Testis (tissue), 3 donors: ENCODE data around the gene MRO. TPM values are rescaled to one million over a fixed set of nuclear protein-coding genes. Genes with fewer than 3 reads are reported as not detected.

Experiments
- DNase-seq: peaks from one replicate; pipeline ENCODE4 v3.0.0-alpha.2; 2019
- H3K27ac ChIP-seq, 2 donors: fragments of 200-600 bp; sonication (generic); one replicate each; pipeline ENCODE4 v1.5.1; 2019
- H3K27me3 ChIP-seq: fragments of 200-600 bp; sonication (generic); one replicate; pipeline ENCODE4 v1.5.1; 2019
- H3K36me3 ChIP-seq: fragments of 200-600 bp; sonication (generic); one replicate; pipeline ENCODE4 v1.5.1; 2017; ENCODE audit warnings: low read depth; ENCODE audit errors: missing control alignments
- H3K4me1 ChIP-seq: fragments of 200-600 bp; sonication (generic); one replicate; pipeline ENCODE4 v1.5.1; 2019
- H3K4me3 ChIP-seq, 2 donors: fragments of 200-600 bp; sonication (generic); one replicate each; pipeline ENCODE4 v1.5.1; 2017 to 2019
- H3K9me3 ChIP-seq: fragments of 200-600 bp; sonication (generic); one replicate; pipeline ENCODE4 v1.5.1; 2017
- POLR2A ChIP-seq: fragments of 450-650 bp; IDR thresholded peaks from one replicate; pipeline ENCODE4 v1.6.1; 2017; ENCODE audit warnings: antibody characterized with exemption, mild to moderate bottlenecking, moderate library complexity
- WGBS, 2 donors: methylation state at CpG; one replicate each; pipeline ENCODE4 v1.1.5; 2018; 5-methylcytosine and 5-hydroxymethylcytosine counted together
- intact Hi-C: fragments of 100-400 bp; cut with DNase I; formaldehyde crosslinking; loops from one replicate; pipeline ENCODE4 v1.15.1; 2023; ENCODE audit warnings: low total_unique reads
- polyA plus RNA-seq: library from polyadenylated mRNA; stranded (reverse); fragments of 350-450 nt; fragmentation: Illumina TruSeq; extraction: RNeasy Lipid Tissue Mini Kit (QIAGEN cat#74804); gene quantifications from one replicate; pipeline ENCODE4 v1.2.3, GENCODE V29; 2014; ENCODE audit warnings: low read depth, low replicate concordance; ENCODE audit not compliant: insufficient read depth
- total RNA-seq, 2 donors: library from RNA; depleted of rRNA; stranded (reverse); fragments of >200 nt; gene quantifications; one replicate each; pipeline ENCODE4 v1.2.3, GENCODE V29; 2016
- TF ChIP-seq, protein P1 (sequence below), 3 experiments: fragments of 450-650 bp in 2 of 3; fragments of 200-600 bp in 1 of 3; sonication (generic) in 1 of 3; IDR thresholded peaks; one replicate each; pipeline ENCODE4 v1.5.1; 2016 to 2019; ENCODE audit warnings: antibody characterized with exemption in 3 of 3, mild to moderate bottlenecking in 2 of 3, moderate library complexity in 1 of 3

MRO gene
- total and polyA plus RNA-seq, 3 donors from 2014 or later = 87.4 to 134 (median 92.8) TPM

DNA sequence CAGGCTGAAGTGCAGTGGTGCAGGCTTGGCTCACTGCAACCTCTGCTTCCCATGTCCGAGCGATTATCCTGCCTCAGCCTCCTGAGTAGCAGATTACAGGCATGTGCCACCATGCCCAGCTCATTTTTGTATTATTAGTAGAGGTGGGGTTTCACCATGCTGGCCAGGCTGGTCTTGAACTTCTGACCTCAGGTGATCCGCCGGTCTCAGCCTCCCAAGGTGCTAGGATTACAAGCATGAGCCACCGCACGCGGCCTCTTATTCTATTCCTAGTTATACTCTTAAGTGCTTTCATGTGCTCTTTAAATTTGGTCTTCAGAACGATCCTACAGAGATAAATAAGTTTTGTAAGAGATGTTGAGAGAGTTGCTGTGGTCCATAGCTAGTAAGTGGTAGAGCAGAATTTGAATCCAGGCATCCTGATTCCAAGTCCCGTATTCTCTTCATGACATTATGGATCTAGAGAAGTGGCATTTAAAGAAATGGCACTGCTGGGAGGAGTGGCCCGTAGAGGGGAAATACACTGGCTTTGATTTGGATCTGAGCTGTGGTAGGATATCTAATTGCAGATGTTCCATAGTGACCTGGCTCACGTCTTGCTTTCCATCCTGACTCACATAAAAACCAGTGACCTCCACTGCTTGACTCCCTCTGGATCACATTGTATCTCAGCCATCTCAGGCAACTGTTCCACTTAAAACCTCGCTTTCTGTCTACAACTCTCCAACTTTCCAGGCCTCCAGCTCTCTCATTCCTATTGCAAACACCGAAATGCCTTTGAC is 36.4 kb upstream of the MRO start:
- TF ChIP-seq POLR2A = no peak
- TF ChIP-seq, protein P1, sequence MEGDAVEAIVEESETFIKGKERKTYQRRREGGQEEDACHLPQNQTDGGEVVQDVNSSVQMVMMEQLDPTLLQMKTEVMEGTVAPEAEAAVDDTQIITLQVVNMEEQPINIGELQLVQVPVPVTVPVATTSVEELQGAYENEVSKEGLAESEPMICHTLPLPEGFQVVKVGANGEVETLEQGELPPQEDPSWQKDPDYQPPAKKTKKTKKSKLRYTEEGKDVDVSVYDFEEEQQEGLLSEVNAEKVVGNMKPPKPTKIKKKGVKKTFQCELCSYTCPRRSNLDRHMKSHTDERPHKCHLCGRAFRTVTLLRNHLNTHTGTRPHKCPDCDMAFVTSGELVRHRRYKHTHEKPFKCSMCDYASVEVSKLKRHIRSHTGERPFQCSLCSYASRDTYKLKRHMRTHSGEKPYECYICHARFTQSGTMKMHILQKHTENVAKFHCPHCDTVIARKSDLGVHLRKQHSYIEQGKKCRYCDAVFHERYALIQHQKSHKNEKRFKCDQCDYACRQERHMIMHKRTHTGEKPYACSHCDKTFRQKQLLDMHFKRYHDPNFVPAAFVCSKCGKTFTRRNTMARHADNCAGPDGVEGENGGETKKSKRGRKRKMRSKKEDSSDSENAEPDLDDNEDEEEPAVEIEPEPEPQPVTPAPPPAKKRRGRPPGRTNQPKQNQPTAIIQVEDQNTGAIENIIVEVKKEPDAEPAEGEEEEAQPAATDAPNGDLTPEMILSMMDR (IDR thresholded peaks at IDR 0.05) = no peak
- H3K27ac ChIP-seq = no peak overlapping the region
- no peak overlapping the region for H3K4me3 ChIP-seq
- H3K9me3 ChIP-seq = no peaks in the 10 kb centered on the region
- intact Hi-C loops = no loop called here
- H3K27me3 ChIP-seq = no peaks in the 10 kb centered on the region
- H3K4me1 ChIP-seq = peaks cover 14% of the 10 kb centered on the region
- DNase-seq = no peak
- H3K36me3 ChIP-seq = no peaks in the 10 kb centered on the region
- WGBS, 2 donors = 76 to 89% methylated on average over 13 of the region's 13 CpGs

DNA sequence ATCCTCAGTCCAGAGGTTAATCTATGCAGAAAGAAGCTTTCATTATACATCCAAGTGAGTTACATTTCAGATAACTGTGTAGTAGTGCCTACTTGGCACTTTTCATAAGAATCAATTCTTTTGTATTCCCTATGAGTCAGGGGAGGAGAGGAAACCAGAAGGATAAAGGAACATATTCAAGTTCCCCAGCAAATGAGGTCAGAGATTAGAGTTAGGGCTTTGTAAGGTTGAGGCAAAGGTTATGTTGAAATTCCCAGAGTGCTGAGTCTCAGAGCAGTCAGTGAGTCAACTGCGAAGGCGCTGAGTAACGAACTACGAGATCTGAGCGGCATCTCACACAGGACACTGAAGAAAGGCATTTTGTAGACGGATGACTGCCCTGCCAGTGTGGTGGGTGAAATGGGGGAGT is 34.1 kb upstream of the MRO start:
- Histone ChIP-seq H3K27ac (peak overlapping the region; percentile 55 to 75), H3K9me3 (no peaks in the 10 kb centered on the region)
- no peak for TF ChIP-seq POLR2A
- TF ChIP-seq, protein P1 (IDR thresholded peaks at IDR 0.05) = no peak

DNA sequence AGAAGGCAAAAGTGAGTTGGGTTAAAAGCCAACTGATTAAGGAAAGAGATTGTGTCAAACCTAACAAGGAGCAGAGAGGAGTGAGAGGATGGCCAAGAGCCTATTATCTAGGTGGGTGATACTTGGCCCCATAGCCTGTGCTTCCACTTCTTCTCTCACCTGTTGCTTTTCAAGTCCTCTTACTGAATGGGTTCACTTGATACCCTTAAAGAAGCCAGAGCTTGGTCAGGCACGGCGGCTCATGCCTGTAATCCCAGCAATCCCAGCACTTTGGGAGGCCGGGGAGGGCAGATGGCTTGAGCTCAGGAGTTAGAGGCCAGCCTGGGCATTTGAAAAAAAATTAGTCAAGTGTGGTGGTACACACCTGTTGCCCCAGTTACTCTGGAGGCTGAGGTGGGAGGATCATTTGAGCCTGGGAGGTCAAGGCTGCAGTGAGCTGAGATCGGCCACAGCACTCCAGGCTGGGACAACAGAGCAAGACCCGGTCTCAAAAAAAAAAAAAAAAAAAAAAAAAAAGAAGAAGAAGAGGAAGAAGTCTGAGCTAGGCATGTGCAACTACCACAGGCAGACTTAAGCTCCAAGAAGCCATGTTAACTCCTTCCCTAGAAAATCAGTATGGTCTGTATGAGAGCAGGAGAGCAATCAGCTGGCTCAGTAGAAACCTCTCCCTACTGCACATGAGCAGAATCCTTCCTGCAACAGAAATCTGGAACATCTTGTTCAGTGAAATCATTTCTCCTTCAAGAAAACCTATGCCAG is 30.7 kb upstream of the MRO start:
- 83 to 98% methylated on average over 3 to 5 of the region's 5 CpGs for WGBS, 2 donors
- no peak overlapping the region for H3K27ac ChIP-seq
- H3K4me1 ChIP-seq = peaks cover 14% of the 10 kb centered on the region
- intact Hi-C loops = no loop called here
- TF ChIP-seq, protein P1 (IDR thresholded peaks at IDR 0.05) = no peak
- TF ChIP-seq POLR2A = no peak
- DNase-seq = no peak
- H3K4me3 ChIP-seq = no peak overlapping the region
- no peaks in the 10 kb centered on the region for H3K9me3 ChIP-seq
- no peaks in the 10 kb centered on the region for H3K36me3 ChIP-seq
- no peaks in the 10 kb centered on the region for H3K27me3 ChIP-seq

More for the DNA sequence above, 34.1 kb upstream of the MRO start:
- Histone ChIP-seq H3K4me3 (no peak overlapping the region), H3K36me3 (no peaks in the 10 kb centered on the region), H3K4me1 (peaks cover 14% of the 10 kb centered on the region), H3K27me3 (no peaks in the 10 kb centered on the region)
- DNase-seq = peak; percentile 68
- intact Hi-C loops = no loop called here
- WGBS, 2 donors = 58 to 76% methylated on average over 6 of the region's 6 CpGs

DNA sequence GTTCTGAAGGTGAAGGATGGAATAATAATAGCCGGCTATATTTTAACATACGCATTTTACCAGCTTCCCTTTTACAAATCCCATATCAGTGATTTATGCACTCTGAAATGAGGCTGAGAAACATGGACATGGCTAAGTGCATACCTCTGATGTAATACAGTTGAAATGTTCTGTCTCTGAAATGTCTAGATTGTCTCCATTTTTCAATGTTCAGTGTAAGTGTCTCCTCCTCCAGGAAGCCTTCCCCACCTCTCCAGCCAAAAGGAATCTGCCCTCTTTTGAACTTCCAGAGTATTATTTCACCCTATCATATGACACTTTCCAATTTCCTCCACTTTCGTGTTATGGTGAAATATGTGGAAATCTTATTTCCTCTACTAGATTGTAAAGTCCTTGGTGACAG is 29.6 kb upstream of the MRO start:
- Histone ChIP-seq H3K4me3 (no peak overlapping the region), H3K27ac (no peak overlapping the region), H3K36me3 (no peaks in the 10 kb centered on the region), H3K27me3 (no peaks in the 10 kb centered on the region), H3K9me3 (no peaks in the 10 kb centered on the region), H3K4me1 (peaks cover 11% of the 10 kb centered on the region)
- no peak for DNase-seq
- 60 to 76% methylated on average over 3 of the region's 3 CpGs for WGBS, 2 donors
- intact Hi-C loops = no loop called here
- TF ChIP-seq, protein P1 (IDR thresholded peaks at IDR 0.05) = no peak
- no peak for TF ChIP-seq POLR2A
